Calu3 (cell line): ENCODE data around the gene HS3ST4. TPM values are rescaled to one million over a fixed set of nuclear protein-coding genes. Genes with fewer than 3 reads are reported as not detected.
"Not testable (repeated sequence)": the region's sequence is repeated elsewhere in the genome, so short reads cannot be mapped to it uniquely, and the experiment has no call there.

Experiments
- BruUV-seq: library from RNA; stranded (reverse); fragments of 400-500 nt; replicated peaks from 2 replicates; lab custom pipeline; 2021; lab: Mats Ljungman, UMichigan
- CTCF ChIA-PET: fragments of 300-600 bp; sonication (Branson Sonifier 250); formaldehyde crosslinking; loops from one replicate; lab custom pipeline; 2022; ENCODE audit warnings: antibody characterized with exemption; lab: Charles Lee
- DNase-seq: peaks from one replicate; pipeline ENCODE4 v3.0.0; 2022
- H3K27ac Mint-ChIP-seq: one replicate; pipeline ENCODE4 v1.8.0; 2022; ENCODE audit warnings: mixed read lengths; ENCODE audit not compliant: unreplicated experiment
- H3K27me3 Mint-ChIP-seq: one replicate; pipeline ENCODE4 v1.8.0; 2022; ENCODE audit warnings: mixed read lengths; ENCODE audit not compliant: unreplicated experiment
- H3K36me3 Mint-ChIP-seq: one replicate; pipeline ENCODE4 v1.8.0; 2022; ENCODE audit warnings: mild to moderate bottlenecking, moderate library complexity, mixed read lengths; ENCODE audit not compliant: insufficient read depth, unreplicated experiment
- H3K4me1 Mint-ChIP-seq: one replicate; pipeline ENCODE4 v1.8.0; 2022; ENCODE audit warnings: mild to moderate bottlenecking, low read depth, mixed read lengths; ENCODE audit not compliant: unreplicated experiment
- H3K4me3 Mint-ChIP-seq: one replicate; pipeline ENCODE4 v1.8.0; 2022; ENCODE audit warnings: mild to moderate bottlenecking, low read depth, moderate library complexity, mixed read lengths; ENCODE audit not compliant: unreplicated experiment
- H3K9me3 Mint-ChIP-seq: one replicate; pipeline ENCODE4 v1.8.0; 2022; ENCODE audit warnings: low read depth, mixed read lengths; ENCODE audit not compliant: unreplicated experiment
- intact Hi-C: fragments of 100-400 bp; cut with micrococcal nuclease; formaldehyde crosslinking; loops from one replicate; pipeline ENCODE4 v1.10.0; 2022; ENCODE audit not compliant: unreplicated experiment
- total RNA-seq: library from RNA; stranded (reverse); gene quantifications from 2 replicates; pipeline ENCODE4 v1.2.3, GENCODE V29; 2022
- TF ChIP-seq, protein P1 (sequence below): fragments of 200-600 bp; IDR thresholded peaks from one replicate; pipeline ENCODE4 v1.8.0; 2022; ENCODE audit warnings: antibody characterized with exemption; ENCODE audit not compliant: unreplicated experiment

Gene HS3ST4
- total RNA-seq, 1 experiment from 2014 or later = not detected

DNA sequence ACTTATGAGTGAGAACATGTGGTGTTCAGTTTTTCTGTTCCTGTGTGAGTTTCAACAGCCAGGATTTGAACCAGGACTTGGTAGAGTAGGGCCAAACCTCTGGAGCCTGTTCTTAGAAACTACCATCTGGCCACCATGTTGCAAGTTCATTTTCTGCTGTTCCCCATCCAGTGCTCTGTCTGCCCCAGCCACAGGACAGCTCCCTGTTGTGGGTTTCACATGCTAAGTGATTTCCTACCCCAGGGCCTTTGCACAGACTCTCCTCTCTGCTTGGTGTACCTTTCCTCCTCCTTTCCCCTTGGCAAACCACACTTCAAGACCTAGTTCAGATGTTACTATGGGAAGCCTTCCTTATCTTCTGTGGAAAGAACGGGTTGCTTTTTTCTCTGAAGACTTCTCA, 79.5 kb downstream of the HS3ST4 start:
- no peak for DNase-seq
- BruUV-seq = no TSS peak
- Mint-ChIP-seq H3K9me3 (peaks cover 8% of the 10 kb centered on the region), H3K36me3 (no peaks in the 10 kb centered on the region), H3K27ac (no peak overlapping the region), H3K4me3 (no peak overlapping the region), H3K27me3 (no peaks in the 10 kb centered on the region), H3K4me1 (no peaks in the 10 kb centered on the region)
- TF ChIP-seq, protein P1, sequence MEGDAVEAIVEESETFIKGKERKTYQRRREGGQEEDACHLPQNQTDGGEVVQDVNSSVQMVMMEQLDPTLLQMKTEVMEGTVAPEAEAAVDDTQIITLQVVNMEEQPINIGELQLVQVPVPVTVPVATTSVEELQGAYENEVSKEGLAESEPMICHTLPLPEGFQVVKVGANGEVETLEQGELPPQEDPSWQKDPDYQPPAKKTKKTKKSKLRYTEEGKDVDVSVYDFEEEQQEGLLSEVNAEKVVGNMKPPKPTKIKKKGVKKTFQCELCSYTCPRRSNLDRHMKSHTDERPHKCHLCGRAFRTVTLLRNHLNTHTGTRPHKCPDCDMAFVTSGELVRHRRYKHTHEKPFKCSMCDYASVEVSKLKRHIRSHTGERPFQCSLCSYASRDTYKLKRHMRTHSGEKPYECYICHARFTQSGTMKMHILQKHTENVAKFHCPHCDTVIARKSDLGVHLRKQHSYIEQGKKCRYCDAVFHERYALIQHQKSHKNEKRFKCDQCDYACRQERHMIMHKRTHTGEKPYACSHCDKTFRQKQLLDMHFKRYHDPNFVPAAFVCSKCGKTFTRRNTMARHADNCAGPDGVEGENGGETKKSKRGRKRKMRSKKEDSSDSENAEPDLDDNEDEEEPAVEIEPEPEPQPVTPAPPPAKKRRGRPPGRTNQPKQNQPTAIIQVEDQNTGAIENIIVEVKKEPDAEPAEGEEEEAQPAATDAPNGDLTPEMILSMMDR = no peak
- CTCF ChIA-PET = no interaction called here
- intact Hi-C loops = no loop called here

DNA sequence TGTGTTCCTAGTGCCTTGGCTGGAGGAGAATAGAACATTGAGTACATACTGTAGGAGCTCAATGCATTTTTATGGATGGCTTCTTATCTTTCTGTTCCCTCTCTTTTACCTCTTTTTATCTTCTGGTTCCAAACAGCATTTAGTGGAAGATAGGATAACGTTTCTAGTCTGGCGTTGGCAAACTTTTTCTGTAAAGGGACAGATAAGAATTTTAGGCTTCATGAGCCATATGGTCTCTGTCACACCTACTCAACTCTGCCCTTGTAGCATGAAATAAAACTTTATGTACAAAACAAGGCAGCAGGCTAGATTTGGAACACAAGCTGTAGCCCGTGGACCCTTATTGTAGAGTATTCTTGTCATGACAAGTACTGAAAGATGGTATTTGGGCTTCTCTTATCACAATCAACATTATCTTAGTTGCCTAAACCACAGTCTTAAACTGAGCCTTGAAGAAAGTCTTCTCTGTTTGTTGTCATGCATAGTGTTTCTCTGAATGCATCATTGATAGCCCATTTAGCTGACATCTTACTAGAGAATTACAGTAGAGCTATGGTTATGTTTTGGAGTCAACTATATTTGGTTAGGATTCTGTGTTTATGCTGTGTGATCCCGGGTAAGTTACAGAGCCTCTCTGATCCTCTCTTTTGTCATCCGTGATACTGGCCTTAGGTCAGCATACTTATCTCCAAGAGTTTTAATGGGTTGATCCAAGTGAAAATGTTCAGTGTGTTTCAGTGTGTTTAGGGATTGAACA, 80.2 kb downstream of the HS3ST4 start:
- no peak for DNase-seq
- BruUV-seq = no TSS peak
- TF ChIP-seq, protein P1 = no peak
- H3K36me3 Mint-ChIP-seq = no peaks in the 10 kb centered on the region
- no peaks in the 10 kb centered on the region for H3K27me3 Mint-ChIP-seq
- CTCF ChIA-PET = no interaction called here
- H3K27ac Mint-ChIP-seq = no peak overlapping the region
- no peaks in the 10 kb centered on the region for H3K4me1 Mint-ChIP-seq
- no peak overlapping the region for H3K4me3 Mint-ChIP-seq
- H3K9me3 Mint-ChIP-seq = peaks cover 9% of the 10 kb centered on the region
- intact Hi-C loops = no loop called here

DNA sequence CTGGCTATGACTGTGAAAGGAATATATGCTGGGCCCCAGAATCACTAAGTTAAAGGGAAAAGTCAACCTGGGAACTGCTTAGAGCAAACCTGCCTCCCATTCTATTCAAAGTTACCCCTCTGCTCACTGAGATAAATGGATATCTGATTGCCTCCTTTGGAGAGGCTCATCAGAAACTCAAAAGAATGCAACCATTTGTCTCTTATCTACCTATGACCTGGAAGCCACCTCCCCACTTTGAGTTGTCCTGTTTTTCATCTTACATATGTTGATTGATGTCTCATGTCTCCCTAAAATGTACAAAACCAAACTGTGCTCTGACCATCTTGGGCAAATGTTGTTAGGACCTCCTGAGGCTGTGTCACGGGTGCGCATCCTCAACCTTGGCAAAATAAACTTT, 84.5 kb downstream of the HS3ST4 start:
- DNase-seq, intact Hi-C loops, H3K27ac Mint-ChIP-seq, H3K4me1 Mint-ChIP-seq, H3K36me3 Mint-ChIP-seq, H3K27me3 Mint-ChIP-seq, H3K4me3 Mint-ChIP-seq, BruUV-seq, CTCF ChIA-PET: not testable (repeated sequence)
- H3K9me3 Mint-ChIP-seq = peaks cover 14% of the 10 kb centered on the region

DNA sequence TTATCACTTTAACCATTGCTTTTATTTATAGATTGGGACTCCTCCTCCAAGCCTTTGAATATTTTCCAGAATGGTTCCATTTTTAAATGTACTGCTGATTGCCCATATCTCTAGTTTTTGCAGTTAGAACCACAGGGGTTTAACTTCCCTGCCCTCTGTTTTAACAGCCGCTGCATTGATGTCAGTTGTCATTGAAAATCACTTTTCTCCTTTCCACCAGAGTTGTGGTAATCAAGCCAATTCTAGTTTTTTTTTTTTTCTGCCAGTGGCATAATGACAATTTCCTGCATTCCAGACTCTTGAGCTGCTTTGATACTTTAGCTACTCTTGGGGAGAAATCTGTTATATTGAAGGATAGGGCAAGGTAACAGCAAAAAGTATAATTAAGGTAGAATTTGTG, 91.5 kb downstream of the HS3ST4 start:
- H3K4me3 Mint-ChIP-seq = no peak overlapping the region
- H3K27me3 Mint-ChIP-seq = no peaks in the 10 kb centered on the region
- TF ChIP-seq, protein P1 = no peak
- BruUV-seq = no TSS peak
- H3K36me3 Mint-ChIP-seq = no peaks in the 10 kb centered on the region
- intact Hi-C loops = no loop called here
- H3K4me1 Mint-ChIP-seq = no peaks in the 10 kb centered on the region
- DNase-seq = no peak
- CTCF ChIA-PET = no interaction called here
- H3K27ac Mint-ChIP-seq = no peak overlapping the region
- H3K9me3 Mint-ChIP-seq = peaks cover 12% of the 10 kb centered on the region

DNA sequence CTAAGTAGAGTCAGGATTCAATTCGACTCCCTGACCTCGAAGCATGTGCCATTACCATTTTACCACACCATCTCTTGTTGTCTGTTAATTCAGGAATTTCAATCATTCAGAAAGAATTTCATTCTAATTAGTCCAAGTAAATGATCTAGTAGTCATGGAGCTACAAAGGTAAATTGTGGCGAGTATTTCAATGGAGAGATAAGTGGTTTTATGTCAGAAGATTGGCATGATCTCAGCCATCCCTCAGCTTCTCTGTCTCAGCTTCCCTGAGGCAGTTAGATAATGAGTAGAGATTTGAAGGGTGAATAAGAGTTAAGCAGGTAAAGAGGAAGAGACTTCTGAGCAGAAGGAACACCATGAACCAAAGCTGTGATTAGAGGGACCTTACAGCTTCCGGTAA, 93.6 kb downstream of the HS3ST4 start:
- CTCF ChIA-PET = no interaction called here
- intact Hi-C loops = no loop called here
- no peak for DNase-seq
- Mint-ChIP-seq H3K4me1 (no peaks in the 10 kb centered on the region), H3K4me3 (no peak overlapping the region), H3K27me3 (no peaks in the 10 kb centered on the region), H3K27ac (no peak overlapping the region), H3K36me3 (no peaks in the 10 kb centered on the region), H3K9me3 (peaks cover 14% of the 10 kb centered on the region)
- TF ChIP-seq, protein P1 = no peak
- BruUV-seq = no TSS peak
